Stimulated activated CD4-positive, alpha-beta T cell treated with anti-CD3 and anti-CD28 coated beads, Interleukin-2, amount 100 ng/mL, for 4 hours (primary cell): ENCODE data around the gene IQCE.
"Not testable (repeated sequence)": the region's sequence is repeated elsewhere in the genome, so short reads cannot be mapped to it uniquely, and the experiment has no call there.

Experiments
- DNase-seq: peaks from one replicate; pipeline ENCODE4 v3.0.0-alpha.2; 2020; ENCODE audit warnings: low read depth

The IQCE gene

GRCh38 chr7:2553831-2554581 is 4.8 kb upstream of the IQCE start:
- DNase-seq = no peak

- DNase-seq = no peak
These were observed 4.1 kb upstream of the IQCE start for GRCh38 chr7:2554661-2555111.

- DNase-seq = peak; percentile 91
These were observed 3.4 kb upstream of the IQCE start, which contains the start of gene BRAT1 for GRCh38 chr7:2555121-2556052. BRAT1 (minus strand) TSS chr7:2555524; CDS start chr7:2554431, 1,093 bp downstream.

- no peak for DNase-seq
These were observed 638 bp downstream of the IQCE start for GRCh38 chr7:2559283-2559950.

GRCh38 chr7:2563955-2564354 is 5.2 kb downstream of the IQCE start:
- DNase-seq = not testable (repeated sequence)

- DNase-seq = no peak
These were observed 6.3 kb downstream of the IQCE start for GRCh38 chr7:2564970-2565540.

GRCh38 chr7:2566348-2566889 is 7.6 kb downstream of the IQCE start:
- DNase-seq = no peak

GRCh38 chr7:2566890-2567678 is 8.3 kb downstream of the IQCE start:
- DNase-seq = no peak

GRCh38 chr7:2567679-2568278 is 9.0 kb downstream of the IQCE start:
- no peak for DNase-seq

GRCh38 chr7:2568521-2569223 is 9.9 kb downstream of the IQCE start:
- DNase-seq = no peak

- DNase-seq = no peak
These were observed 10.6 kb downstream of the IQCE start for GRCh38 chr7:2569421-2569820.

- no peak for DNase-seq
These were observed 11.2 kb downstream of the IQCE start for GRCh38 chr7:2570021-2570420.

- no peak for DNase-seq
These were observed 12.6 kb downstream of the IQCE start for GRCh38 chr7:2571409-2571808.

- peak; percentile 23 for DNase-seq
These were observed 13.5 kb downstream of the IQCE start for GRCh38 chr7:2572101-2572842.

GRCh38 chr7:2573761-2574160 is 15.0 kb downstream of the IQCE start:
- no peak for DNase-seq

GRCh38 chr7:2575046-2575732 is 16.4 kb downstream of the IQCE start:
- DNase-seq = no peak

GRCh38 chr7:2575733-2576340 is 17.1 kb downstream of the IQCE start:
- no peak for DNase-seq
